Suprapubic skin (tissue), 4 donors: ENCODE data around the gene MNAT1. TPM values are rescaled to one million over a fixed set of nuclear protein-coding genes. Genes with fewer than 3 reads are reported as not detected.

Experiments
- DNase-seq, 2 donors: peaks; one replicate each; pipeline ENCODE4 v3.0.0-alpha.2; 2019; ENCODE audit warnings: low spot score in 2 of 2
- H3K27ac ChIP-seq: fragments of 200-600 bp; sonication (generic); one replicate; pipeline ENCODE4 v1.5.1; 2019
- H3K27me3 ChIP-seq: fragments of 200-600 bp; sonication (generic); one replicate; pipeline ENCODE4 v1.5.1; 2019
- H3K36me3 ChIP-seq: fragments of 200-600 bp; sonication (generic); one replicate; pipeline ENCODE4 v1.5.1; 2019
- H3K4me1 ChIP-seq: fragments of 200-600 bp; sonication (generic); one replicate; pipeline ENCODE4 v1.5.1; 2019
- H3K4me3 ChIP-seq: fragments of 200-600 bp; sonication (generic); one replicate; pipeline ENCODE4 v1.5.1; 2019; ENCODE audit warnings: mild to moderate bottlenecking
- H3K9me3 ChIP-seq: fragments of 200-600 bp; sonication (generic); one replicate; pipeline ENCODE4 v1.5.1; 2019
- CTCF ChIP-seq, 2 donors: fragments of 200-600 bp in 1 of 2; fragments of 450-650 bp in 1 of 2; sonication (generic) in 1 of 2; IDR thresholded peaks; one replicate each; pipeline ENCODE4 v1.5.1; 2016 to 2019; ENCODE audit warnings: antibody characterized with exemption in 2 of 2, mild to moderate bottlenecking in 1 of 2, moderate library complexity in 1 of 2
- EP300 ChIP-seq: sonication (generic); formaldehyde crosslinking; IDR thresholded peaks from one replicate; pipeline ENCODE4 v1.6.1; 2017; ENCODE audit warnings: antibody characterized with exemption
- POLR2A ChIP-seq, 2 donors: fragments of 450-650 bp; IDR thresholded peaks; one replicate each; pipeline ENCODE4 v1.6.1; 2017; ENCODE audit warnings: antibody characterized with exemption in 2 of 2, mild to moderate bottlenecking in 2 of 2, moderate library complexity in 2 of 2
- POLR2AphosphoS5 ChIP-seq, 3 donors: sonication (generic); formaldehyde crosslinking; IDR thresholded peaks; one replicate each; pipeline ENCODE4 v1.6.1; 2017; ENCODE audit warnings: antibody characterized with exemption in 3 of 3
- WGBS: methylation state at CpG from one replicate; pipeline ENCODE4 v1.1.5; 2018; 5-methylcytosine and 5-hydroxymethylcytosine counted together
- total RNA-seq, 4 donors: library from RNA; depleted of rRNA; stranded (reverse); fragments of >200 nt; gene quantifications; one replicate each; pipeline ENCODE4 v1.1.0, GENCODE V29; 2016

Gene MNAT1
- total RNA-seq, 4 donors from 2014 or later = 13.1 to 38.8 (median 22.0) TPM

DNA sequence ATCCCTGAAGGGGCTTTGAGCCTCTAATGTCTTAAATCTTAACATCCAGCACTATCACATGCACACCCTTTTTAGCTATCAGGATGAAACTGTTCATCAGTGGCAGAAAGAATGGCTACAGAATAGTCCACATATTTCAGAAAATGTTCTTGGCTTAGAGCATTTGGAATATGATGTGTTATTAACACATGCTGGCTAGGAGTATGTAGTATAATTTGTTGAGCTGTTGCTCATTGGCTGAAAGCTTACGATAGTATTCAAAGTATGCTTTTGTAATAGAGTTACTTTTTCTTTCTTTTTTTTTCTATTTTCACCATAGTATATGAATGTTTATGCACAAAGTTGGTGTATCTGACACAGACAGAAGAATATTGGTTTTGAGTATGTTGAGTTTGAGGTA is 55.1 kb downstream of the MNAT1 start:
- Histone ChIP-seq H3K4me1 (no peaks in the 10 kb centered on the region), H3K27ac (no peak overlapping the region), H3K27me3 (no peaks in the 10 kb centered on the region), H3K36me3 (peaks cover 7% of the 10 kb centered on the region), H3K4me3 (no peak overlapping the region), H3K9me3 (no peaks in the 10 kb centered on the region)
- no peak for DNase-seq
- 93% methylated on average over 1 of the region's 1 CpG for WGBS
- no peak for TF ChIP-seq POLR2AphosphoS5 (IDR thresholded peaks at IDR 0.05)
- TF ChIP-seq EP300 = no peak
- no peak for TF ChIP-seq CTCF (IDR thresholded peaks at IDR 0.05)
- no peak for TF ChIP-seq POLR2A (IDR thresholded peaks at IDR 0.05)

DNA sequence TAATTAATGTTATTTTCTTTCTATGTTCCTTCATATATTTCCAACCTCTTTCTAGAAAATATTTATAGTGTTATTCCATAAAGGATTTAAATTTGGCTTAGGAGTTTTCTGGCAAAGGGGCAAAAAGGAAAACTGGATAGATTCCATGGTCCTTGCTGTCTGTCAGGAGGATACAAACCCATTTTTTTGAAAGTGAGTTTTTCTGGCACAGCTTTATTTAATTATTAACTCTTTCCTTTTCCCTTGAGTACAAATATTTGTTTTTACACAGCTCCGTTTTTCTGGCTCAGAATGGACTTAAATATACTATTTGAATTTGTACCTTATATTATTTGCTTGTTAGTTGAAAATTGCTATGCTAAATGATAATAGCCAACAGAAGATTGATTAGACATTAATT is 56.3 kb downstream of the MNAT1 start:
- Histone ChIP-seq H3K36me3 (peaks cover 7% of the 10 kb centered on the region), H3K4me3 (no peak overlapping the region), H3K27me3 (no peaks in the 10 kb centered on the region), H3K4me1 (no peaks in the 10 kb centered on the region), H3K27ac (no peak overlapping the region), H3K9me3 (no peaks in the 10 kb centered on the region)
- DNase-seq = no peak
- WGBS = 89% methylated on average over 1 of the region's 1 CpG
- TF ChIP-seq CTCF (IDR thresholded peaks at IDR 0.05) (no peak), POLR2A (IDR thresholded peaks at IDR 0.05) (no peak), EP300 (no peak), POLR2AphosphoS5 (IDR thresholded peaks at IDR 0.05) (no peak)

DNA sequence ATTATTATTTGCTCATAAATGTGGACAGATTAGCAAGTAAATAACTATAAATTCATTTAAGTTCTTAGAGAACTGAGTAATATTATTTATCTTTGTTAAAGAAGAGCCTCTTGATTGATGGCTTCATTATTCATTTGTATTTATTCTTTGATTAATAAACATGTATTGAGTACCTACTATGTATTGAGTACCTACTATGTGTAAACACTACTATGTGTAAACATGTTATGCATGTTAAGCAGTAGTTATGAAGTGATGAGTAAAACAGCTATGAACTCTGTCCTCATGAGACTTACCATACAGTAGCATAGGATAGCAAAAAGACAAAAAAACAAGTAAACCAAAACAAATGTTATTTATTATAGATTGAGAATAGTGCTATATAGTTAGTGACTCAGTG is 61.9 kb downstream of the MNAT1 start:
- TF ChIP-seq POLR2AphosphoS5 (IDR thresholded peaks at IDR 0.05) (no peak), CTCF (IDR thresholded peaks at IDR 0.05) (no peak), EP300 (no peak), POLR2A (IDR thresholded peaks at IDR 0.05) (no peak)
- Histone ChIP-seq H3K36me3 (peaks cover 7% of the 10 kb centered on the region), H3K27ac (no peak overlapping the region), H3K27me3 (no peaks in the 10 kb centered on the region), H3K4me1 (no peaks in the 10 kb centered on the region), H3K9me3 (no peaks in the 10 kb centered on the region), H3K4me3 (no peak overlapping the region)
- no peak for DNase-seq

GRCh38 chr14:60800409-60800808 is 65.8 kb downstream of the MNAT1 start:
- Histone ChIP-seq H3K36me3 (peaks cover 3% of the 10 kb centered on the region), H3K4me3 (no peak overlapping the region), H3K27ac (no peak overlapping the region), H3K9me3 (no peaks in the 10 kb centered on the region), H3K4me1 (no peaks in the 10 kb centered on the region), H3K27me3 (no peaks in the 10 kb centered on the region)
- no peak for TF ChIP-seq EP300
- TF ChIP-seq POLR2A (IDR thresholded peaks at IDR 0.05) = no peak
- no peak for TF ChIP-seq CTCF (IDR thresholded peaks at IDR 0.05)
- TF ChIP-seq POLR2AphosphoS5 (IDR thresholded peaks at IDR 0.05) = no peak
- no peak for DNase-seq
- 96% methylated on average over 2 of the region's 2 CpGs for WGBS

DNA sequence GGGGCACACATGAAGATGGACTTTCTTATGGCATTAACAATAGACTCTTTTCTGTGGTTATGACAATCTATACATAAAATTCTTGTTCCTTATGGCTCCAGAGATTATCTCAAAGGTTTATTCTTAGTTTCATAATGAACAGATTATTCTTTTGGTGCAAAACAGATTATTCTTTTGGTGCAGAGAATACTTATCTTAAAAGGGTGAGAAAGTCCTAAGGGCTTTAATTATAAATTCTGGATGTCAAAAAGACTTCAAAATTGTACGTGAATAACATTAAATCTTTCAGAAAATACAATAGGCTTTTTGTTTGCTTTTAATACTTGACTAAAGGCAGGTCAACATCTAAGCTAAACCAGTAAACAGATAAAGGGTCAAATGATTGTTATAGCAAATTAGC is 69.3 kb downstream of the MNAT1 start:
- TF ChIP-seq EP300 (no peak), POLR2A (IDR thresholded peaks at IDR 0.05) (no peak), POLR2AphosphoS5 (IDR thresholded peaks at IDR 0.05) (no peak), CTCF (IDR thresholded peaks at IDR 0.05) (no peak)
- no peaks in the 10 kb centered on the region for H3K27me3 ChIP-seq
- no peaks in the 10 kb centered on the region for H3K36me3 ChIP-seq
- no peak overlapping the region for H3K27ac ChIP-seq
- no peaks in the 10 kb centered on the region for H3K9me3 ChIP-seq
- H3K4me1 ChIP-seq = no peaks in the 10 kb centered on the region
- H3K4me3 ChIP-seq = no peak overlapping the region
- WGBS = 75% methylated on average over 1 of the region's 1 CpG
- no peak for DNase-seq
